Activated CD4-positive, alpha-beta T cell treated with anti-CD3 and anti-CD28 coated beads for 1 hour (primary cell): ENCODE measurements around the gene LRPAP1.
"Not testable (repeated sequence)": the region's sequence is repeated elsewhere in the genome, so short reads cannot be mapped to it uniquely, and the experiment has no call there.

Source experiments
- DNase-seq: peaks from one replicate; pipeline ENCODE4 v3.0.0-alpha.2; 2020

Gene LRPAP1

DNA sequence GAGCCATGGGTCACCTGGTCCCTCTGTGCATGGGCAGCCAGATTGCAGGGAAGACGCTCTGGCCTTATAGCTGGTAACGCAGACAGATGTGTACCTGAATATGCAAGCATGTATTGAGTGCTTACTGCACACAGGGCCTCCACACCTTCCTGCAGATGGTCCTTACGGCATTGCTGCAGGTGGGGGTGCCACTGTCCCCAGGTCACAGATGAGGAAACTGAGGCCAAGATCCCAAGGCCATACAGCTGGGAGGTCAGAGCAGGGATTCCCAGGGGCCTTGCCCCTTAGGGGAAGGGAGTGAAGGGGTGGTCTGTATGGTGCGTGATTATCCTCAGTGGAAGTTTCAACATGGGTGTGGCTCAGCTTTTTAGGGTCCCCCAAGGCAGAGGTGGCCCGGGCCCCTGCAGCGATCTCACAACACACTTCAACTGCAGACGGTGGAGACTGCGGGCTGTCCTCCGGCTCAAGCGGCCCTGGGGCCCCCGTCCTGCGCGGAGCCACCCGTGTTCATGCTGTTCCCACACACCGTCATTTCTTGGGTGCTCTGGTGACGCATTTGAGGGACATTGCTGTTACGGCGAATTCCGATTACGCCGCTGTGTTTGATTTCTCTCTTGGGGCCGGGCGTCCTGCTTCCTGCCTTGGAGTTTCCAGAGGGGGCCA is 61.0 kb downstream of the LRPAP1 start:
- DNase-seq, result no peak

DNA sequence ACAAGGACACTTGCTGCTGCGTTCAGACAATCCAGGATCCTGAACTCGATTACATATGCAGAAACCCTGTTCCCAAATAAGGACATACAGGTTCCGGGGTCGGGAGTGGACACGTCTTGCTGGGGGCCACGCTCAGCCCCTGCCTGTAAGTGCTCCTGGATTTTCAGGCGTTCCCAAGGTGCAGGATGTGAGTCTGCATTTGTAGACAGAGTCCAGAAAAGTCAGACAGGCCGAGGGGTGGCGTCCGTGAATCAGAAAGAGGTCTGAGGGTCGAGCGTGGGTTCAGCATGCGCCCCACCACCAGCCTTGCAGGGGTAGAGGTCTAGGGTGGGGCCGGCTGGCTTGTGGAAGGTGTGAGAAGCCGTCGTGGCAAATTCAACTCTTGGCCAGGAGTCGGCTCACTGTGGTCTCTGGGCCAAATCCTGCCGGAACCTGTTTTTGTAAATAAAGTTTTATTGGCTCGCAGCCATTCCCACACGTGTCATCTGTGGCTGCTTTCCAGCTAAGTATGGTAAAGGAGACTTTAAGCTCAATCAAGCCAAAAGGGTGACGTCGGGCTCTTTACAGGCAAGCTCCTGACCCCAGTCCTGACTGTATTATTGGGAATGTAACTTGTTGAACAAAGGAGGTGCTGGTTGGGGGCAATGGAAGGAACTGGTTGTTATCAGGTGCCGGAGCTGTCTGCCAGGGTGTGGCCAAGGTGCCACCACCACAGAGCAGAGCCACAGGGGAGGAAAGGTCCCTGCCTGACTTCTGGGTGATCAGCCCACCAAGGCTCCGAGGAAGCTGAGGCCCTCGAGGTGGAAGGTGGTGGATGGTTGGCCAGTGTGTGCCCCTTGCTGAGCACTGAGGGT is 61.8 kb downstream of the LRPAP1 start:
- DNase-seq, result no peak

DNA sequence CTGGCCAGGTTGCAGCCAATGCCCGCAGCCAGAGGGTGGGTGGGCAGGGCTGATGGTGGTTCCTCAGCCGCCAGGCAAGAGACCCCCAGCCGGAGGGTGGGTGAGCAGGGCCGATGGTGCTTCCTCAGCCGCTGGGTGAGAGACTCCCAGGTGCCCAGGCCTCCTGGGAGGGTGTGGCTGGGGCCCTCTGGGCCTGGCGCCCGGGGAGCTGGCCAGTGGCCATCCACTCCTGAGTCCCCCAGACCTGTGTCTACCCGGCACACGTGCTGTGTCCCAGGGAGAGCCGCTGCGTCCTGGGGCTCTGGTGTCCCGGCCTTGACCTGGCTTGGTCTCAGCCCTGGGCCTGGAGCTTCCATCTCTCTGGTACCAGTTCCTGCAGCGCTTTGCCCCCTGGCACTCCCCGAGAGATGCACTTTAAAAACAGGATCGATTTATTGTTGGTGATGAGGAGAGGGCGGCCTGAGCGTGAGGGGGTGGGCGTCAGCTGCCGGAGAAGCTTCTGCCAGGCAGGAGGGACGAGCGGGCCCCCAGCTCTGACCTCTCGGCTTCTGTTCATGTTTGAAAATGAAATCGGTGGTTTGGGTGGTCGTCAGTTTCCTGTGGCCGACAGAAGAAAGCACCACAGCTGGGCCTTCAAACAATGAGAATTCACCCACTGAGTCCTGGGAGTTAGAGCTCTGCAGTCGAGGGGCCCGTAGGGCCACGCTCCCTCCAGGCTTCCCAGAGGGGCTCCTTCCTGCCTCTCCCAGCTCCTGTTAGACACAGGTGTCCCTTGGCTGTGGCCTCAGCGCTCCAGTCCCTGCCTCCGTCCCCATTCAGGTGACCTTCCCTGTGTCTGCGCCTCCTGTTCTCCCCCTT is 62.6 kb downstream of the LRPAP1 start:
- no peak for DNase-seq

DNA sequence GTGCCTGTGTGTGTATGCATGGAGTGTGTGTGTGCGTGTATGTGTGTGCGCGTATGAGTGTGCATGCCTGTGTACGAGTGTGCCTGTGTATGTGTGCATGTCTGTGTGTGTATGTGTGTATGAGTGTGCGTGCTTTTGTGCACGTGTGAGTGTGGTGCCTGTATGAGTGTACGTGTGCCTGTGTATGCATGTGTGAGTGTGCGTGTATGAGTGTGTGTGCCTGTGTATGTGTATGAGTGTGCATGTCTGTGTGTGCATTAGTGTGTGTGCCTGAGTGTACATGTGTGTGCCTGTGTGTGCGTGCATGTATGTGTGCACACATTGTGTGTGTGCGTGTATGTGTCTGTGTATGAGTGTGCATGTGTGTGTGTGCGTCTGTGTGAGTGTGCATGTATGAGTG is 63.4 kb downstream of the LRPAP1 start:
- no peak for DNase-seq

- DNase-seq, result no peak
Observed at GRCh38 chr4:3468154-3468553, 64.1 kb downstream of the LRPAP1 start.

GRCh38 chr4:3467601-3468031 is 64.6 kb downstream of the LRPAP1 start:
- no peak for DNase-seq

DNA sequence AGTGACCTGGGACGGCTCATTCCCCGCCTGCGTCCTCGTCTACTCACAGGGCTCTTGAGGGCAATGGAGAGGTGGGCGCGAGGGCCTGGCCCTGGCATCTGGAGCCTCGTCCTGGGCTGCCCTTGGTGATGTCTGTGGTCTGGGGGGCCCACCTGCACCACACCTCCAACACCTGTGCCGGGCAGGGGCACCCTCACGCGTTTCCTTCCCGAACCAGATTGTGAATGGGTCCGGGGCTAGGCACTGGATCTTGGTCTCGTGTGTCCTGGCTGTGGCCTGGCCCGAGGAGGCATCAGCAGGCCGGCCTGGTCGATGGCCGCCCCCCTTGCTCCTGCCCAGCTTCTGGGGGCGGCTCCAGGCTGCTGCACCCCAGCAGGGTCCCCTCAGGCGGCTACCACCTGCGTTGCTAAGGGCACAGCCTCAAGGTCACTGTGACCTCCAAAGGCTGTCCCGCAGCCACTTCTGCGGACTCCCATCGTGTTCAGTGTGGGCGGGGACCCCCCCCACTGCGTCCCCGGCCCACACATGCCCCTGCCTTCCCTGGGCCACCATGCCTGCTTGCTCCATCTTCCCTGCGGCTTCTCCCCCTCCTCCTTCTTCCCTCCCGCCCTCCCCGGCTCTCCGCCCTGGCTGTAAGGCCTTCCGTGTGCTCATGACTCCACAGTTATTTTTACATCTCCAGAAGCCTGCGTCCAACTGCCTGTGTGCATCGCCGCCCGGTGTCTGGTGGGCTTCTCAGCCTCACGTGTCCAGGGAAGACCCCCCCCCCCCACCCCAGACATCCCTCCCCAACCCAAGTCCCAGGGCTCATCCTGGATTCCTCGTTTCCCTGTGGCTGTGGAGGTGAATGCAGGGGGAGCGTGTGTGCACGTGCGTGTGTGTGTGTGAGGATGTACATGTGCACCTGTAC is 65.3 kb downstream of the LRPAP1 start:
- DNase-seq, result no peak

DNA sequence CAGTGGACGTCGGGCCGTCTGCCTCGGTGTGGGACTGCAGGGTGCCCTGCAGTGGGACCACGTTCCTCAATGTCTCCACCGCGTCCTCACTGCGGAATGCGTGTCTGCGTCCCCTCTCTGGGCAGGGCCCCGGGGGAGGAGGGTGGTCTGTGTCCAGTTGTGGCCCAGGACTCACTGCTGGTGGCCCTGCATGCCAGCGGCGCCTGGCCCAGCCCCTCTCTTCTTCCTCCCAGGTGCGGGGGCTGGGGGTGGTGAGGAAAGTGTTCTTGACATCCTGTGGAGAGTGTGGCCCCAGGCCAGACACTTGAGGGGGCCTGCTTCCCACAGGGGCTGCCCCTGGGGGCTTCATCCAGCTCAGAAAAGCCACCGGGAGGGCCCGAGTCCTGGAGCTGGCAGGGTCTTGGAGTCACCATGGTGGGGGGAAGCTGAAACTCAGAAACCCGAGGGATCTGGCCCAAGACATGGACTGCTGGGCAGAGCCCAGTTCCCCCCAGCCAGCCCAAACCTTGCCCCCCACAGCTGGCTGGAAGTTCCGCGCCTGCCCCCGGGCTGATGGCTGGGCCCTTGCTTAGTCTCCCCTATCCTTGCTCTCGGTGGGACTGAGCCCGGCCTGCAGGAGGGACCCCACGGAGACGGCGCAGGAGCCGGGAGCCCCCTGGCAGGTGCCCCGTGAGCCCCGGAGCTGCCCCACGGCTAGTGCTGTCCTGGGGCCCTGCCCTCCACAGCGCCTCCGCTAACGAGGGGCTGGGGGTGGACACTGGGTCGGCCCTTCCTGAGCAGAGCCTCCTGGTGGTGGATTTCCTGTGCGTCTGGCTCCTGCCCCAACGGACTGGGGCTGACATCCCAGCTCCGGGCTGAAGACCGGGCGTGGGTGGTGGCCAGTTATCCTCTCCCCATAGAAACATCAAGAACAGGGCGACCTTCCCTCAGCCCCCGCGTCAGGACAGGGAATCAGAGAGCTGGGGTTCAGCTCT is 66.2 kb downstream of the LRPAP1 start:
- DNase-seq, result no peak

GRCh38 chr4:3464911-3465697 is 67.1 kb downstream of the LRPAP1 start:
- no peak for DNase-seq

GRCh38 chr4:3464349-3464905 is 67.8 kb downstream of the LRPAP1 start:
- no peak for DNase-seq

- DNase-seq, result no peak
Observed at GRCh38 chr4:3463556-3464348, 68.5 kb downstream of the LRPAP1 start.

GRCh38 chr4:3462790-3463415 is 69.3 kb downstream of the LRPAP1 start, which contains the start of gene DOK7:
Gene DOK7 (plus strand): TSS chr4:3463306. CDS start chr4:3463376, 70 bp downstream.
- no peak for DNase-seq

DNA sequence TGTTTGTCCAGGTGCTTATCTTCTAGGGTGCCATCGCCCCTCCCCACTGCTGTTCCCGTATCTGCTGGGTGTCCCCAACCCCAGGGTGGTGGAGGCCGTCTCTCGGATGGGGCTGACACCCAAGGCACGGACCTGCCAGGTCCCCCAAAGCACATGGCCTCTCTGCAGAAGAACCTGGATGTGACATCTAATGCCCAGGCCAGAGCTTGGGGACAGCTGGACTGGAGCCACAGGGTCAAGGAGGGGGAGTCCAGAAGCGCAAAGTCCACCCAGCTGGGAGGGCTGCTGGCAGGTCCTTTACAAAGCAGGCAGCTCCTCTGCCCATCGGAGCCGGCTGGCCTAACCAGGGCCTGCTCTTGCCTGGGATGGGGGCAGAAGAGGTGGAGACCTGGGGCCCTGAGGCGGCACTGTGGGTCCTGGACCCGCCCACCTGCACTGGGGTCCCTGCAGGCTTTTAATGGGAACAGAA is 69.9 kb downstream of the LRPAP1 start:
- no peak for DNase-seq

- DNase-seq, result no peak
Observed at GRCh38 chr4:3461515-3462291, 70.5 kb downstream of the LRPAP1 start.

DNA sequence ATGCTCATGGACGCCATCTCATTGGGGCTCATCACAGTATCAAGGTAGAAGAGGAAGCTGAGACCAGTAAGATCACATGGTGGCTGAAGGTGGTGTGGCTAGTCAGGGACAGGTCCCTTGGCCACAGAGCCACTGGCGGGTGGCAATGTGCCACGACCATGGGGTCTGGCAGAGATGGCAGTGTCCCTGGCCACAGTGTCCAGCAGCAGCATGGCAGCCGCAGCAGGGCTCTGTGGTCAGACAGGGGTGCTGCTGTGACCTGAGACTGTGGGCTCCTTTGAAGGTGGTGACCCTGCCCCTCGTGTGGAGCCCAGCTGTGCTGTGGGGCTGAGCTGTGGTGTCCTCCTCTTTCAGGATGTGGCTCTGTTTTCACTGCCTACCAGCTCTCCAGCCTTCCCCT is 71.3 kb downstream of the LRPAP1 start:
- no peak for DNase-seq

GRCh38 chr4:3459156-3459555 is 73.1 kb downstream of the LRPAP1 start:
- not testable (repeated sequence) for DNase-seq

GRCh38 chr4:3458371-3458770 is 73.9 kb downstream of the LRPAP1 start:
- no peak for DNase-seq
